SK-N-SH treated with all-trans-retinoic acid at 6 μM for 48 hours (cell line): ENCODE measurements around the gene AXIN2.

Experiments used
- CSDC2 ChIP-seq: fragments of 250-450 bp; sonication (Bioruptor Pico); IDR thresholded peaks from 2 replicates; pipeline ENCODE4 v1.5.0; 2020; ENCODE audit warnings: mild to moderate bottlenecking, moderate library complexity
- ISL1 ChIP-seq: fragments of 250-450 bp; sonication (Bioruptor Pico); IDR thresholded peaks from 2 replicates; pipeline ENCODE4 v2.1.2; 2022; ENCODE audit warnings: mild to moderate bottlenecking, moderate library complexity
- OSR1 ChIP-seq: fragments of 250-450 bp; sonication (Bioruptor Pico); IDR thresholded peaks from 2 replicates; pipeline ENCODE4 v1.8.0; 2022; ENCODE audit warnings: moderate library complexity, mild to moderate bottlenecking, inconsistent platforms
- RARB ChIP-seq: fragments of 250-450 bp; sonication (Bioruptor Pico); IDR thresholded peaks from 2 replicates; pipeline ENCODE4 v1.8.0; 2021; ENCODE audit warnings: mild to moderate bottlenecking, moderate library complexity
- SNAI2 ChIP-seq: fragments of 250-450 bp; sonication (Bioruptor Pico); IDR thresholded peaks from 2 replicates; pipeline ENCODE4 v1.5.0; 2020; ENCODE audit warnings: mild to moderate bottlenecking, moderate library complexity
- TCF4 ChIP-seq: fragments of 250-450 bp; sonication (Bioruptor Pico); IDR thresholded peaks from 2 replicates; pipeline ENCODE4 v1.8.0; 2021; ENCODE audit warnings: mild to moderate bottlenecking, moderate library complexity, borderline replicate concordance
- ZFP30 ChIP-seq: fragments of 450-650 bp; formaldehyde crosslinking; IDR thresholded peaks from 2 replicates; pipeline ENCODE4 v1.5.0; 2022; ENCODE audit warnings: mild to moderate bottlenecking, moderate library complexity
- TF ChIP-seq, protein P1 (sequence below): fragments of 250-450 bp; sonication (Bioruptor Pico); IDR thresholded peaks from 2 replicates; pipeline ENCODE4 v1.5.0; 2020; ENCODE audit warnings: mild to moderate bottlenecking, moderate library complexity
- TF ChIP-seq, protein P2 (sequence below): fragments of 250-450 bp; sonication (Bioruptor Pico); IDR thresholded peaks from 2 replicates; pipeline ENCODE4 v1.8.0; 2020; ENCODE audit warnings: mild to moderate bottlenecking, moderate library complexity, borderline replicate concordance

DNA sequence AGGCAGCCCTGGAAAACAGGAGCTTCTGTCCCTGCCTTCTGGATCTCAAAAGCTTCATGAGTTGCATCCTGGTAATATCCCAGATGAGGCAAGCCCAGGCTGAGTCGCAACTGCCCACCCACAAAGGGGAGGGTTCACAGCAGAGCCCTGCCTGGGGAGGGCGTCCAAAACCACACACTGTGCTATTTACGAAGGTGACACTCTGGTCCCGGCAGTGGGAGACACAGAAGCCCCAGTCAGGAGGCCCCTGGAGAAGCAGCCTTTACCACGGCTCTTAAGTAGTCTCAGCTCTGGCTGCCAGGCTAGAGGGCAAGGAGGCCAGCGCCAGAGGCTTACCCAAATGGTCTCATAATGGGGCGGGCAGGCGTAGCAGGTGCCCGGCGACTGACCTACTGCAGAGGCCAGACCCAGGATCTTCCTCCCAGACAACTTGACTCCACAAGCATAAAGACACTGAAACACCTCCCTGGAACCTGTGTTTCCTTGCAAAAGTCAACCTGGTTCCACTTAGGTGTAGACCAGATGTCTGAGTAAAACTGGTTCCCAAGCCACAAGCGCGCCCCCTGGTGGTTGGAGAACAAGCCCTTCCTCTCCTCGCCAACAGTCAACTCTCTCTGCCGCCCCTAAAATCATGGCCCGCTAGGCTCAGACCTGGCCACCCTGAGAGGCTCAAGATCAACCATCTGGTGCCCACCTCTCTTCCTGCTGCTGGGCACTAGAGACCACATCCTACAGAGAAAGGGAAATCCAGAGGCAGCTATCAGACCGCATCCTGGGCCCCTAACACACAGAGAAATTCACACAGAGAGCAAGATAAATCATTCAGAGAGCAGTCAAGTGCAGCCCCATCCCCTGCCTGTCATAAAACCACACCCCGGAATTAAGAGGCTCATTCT, 5.2 kb downstream of the AXIN2 start:
- TF ChIP-seq OSR1 (CRISPR knock-in tag) = no peak
- no peak for TF ChIP-seq ZFP30 (CRISPR knock-in tag)
- no peak for TF ChIP-seq RARB
- TF ChIP-seq CSDC2 = no peak
- TF ChIP-seq SNAI2 (CRISPR knock-in tag) = no peak
- no peak for TF ChIP-seq ISL1 (CRISPR knock-in tag)
- TF ChIP-seq, protein P1, sequence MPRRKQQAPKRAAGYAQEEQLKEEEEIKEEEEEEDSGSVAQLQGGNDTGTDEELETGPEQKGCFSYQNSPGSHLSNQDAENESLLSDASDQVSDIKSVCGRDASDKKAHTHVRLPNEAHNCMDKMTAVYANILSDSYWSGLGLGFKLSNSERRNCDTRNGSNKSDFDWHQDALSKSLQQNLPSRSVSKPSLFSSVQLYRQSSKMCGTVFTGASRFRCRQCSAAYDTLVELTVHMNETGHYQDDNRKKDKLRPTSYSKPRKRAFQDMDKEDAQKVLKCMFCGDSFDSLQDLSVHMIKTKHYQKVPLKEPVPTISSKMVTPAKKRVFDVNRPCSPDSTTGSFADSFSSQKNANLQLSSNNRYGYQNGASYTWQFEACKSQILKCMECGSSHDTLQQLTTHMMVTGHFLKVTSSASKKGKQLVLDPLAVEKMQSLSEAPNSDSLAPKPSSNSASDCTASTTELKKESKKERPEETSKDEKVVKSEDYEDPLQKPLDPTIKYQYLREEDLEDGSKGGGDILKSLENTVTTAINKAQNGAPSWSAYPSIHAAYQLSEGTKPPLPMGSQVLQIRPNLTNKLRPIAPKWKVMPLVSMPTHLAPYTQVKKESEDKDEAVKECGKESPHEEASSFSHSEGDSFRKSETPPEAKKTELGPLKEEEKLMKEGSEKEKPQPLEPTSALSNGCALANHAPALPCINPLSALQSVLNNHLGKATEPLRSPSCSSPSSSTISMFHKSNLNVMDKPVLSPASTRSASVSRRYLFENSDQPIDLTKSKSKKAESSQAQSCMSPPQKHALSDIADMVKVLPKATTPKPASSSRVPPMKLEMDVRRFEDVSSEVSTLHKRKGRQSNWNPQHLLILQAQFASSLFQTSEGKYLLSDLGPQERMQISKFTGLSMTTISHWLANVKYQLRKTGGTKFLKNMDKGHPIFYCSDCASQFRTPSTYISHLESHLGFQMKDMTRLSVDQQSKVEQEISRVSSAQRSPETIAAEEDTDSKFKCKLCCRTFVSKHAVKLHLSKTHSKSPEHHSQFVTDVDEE (CRISPR knock-in tag) = no peak
- TF ChIP-seq, protein P2, sequence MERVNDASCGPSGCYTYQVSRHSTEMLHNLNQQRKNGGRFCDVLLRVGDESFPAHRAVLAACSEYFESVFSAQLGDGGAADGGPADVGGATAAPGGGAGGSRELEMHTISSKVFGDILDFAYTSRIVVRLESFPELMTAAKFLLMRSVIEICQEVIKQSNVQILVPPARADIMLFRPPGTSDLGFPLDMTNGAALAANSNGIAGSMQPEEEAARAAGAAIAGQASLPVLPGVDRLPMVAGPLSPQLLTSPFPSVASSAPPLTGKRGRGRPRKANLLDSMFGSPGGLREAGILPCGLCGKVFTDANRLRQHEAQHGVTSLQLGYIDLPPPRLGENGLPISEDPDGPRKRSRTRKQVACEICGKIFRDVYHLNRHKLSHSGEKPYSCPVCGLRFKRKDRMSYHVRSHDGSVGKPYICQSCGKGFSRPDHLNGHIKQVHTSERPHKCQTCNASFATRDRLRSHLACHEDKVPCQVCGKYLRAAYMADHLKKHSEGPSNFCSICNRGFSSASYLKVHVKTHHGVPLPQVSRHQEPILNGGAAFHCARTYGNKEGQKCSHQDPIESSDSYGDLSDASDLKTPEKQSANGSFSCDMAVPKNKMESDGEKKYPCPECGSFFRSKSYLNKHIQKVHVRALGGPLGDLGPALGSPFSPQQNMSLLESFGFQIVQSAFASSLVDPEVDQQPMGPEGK = no peak
- TF ChIP-seq TCF4 (CRISPR knock-in tag) = peak; percentile 19; the same call in 1 of the 2 replicates
